GM10847 (cell line): Measurements from ENCODE around the gene FASTKD1.

ENCODE experiments used
- POLR2A ChIP-seq: IDR thresholded peaks from 2 replicates; pipeline ENCODE4 v1.6.1; 2011; ENCODE audit not compliant: insufficient read length; ENCODE audit errors: extremely low read depth

The FASTKD1 gene

DNA sequence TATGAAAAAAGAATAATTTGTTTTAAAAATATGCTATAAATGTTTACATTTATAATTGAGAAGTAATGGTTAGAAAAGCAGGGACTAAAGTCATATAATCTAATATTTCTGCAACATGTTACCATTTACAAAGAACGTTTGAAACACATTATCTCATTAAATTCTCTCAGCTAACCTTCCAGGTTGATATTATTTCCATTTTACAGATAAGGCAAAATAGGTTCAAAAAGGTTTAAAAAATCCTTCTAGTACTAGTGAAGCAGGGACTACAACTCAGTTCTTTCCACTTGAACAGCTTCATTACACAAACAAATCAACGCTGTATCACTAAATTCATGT is 875 bp downstream of the FASTKD1 start:
- TF ChIP-seq POLR2A, result no peak

DNA sequence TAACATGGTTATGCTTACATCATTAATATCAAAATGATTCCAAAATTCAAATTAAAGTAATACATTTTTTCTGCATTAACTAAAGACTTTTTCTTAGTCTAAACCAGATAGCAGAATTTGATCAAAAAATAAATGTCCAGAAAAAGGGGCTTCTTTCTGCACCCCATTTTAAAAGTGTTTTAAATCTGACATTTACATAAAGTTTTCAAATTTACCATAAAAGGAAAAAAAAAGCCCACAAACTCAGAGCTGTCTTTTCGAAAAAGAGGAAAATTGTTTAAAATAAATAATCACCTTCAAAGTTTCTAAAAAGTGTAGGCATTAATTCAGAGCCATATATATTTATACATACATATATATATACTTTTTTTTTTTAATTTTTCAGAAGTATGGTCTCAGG is 1.5 kb downstream of the FASTKD1 start:
- TF ChIP-seq POLR2A, result no peak

DNA sequence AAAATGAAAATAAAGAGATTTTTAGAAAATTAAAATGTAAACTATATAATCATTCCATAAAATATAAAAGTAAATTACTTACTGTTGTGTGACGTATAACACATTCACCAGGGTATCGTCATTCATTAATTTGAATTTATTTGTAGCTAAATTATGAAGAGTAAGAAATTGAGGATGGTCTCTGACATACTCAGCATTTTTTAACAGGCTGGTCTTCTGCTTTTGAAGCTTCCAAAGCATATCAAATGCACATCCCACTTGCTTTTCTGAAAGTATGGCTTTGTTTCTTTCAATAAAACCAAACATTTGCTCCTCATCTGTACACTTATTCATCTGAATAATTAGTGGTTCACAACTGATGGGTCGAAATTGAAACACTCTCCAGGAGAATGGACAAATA is 2.1 kb downstream of the FASTKD1 start:
- TF ChIP-seq POLR2A, result no peak

DNA sequence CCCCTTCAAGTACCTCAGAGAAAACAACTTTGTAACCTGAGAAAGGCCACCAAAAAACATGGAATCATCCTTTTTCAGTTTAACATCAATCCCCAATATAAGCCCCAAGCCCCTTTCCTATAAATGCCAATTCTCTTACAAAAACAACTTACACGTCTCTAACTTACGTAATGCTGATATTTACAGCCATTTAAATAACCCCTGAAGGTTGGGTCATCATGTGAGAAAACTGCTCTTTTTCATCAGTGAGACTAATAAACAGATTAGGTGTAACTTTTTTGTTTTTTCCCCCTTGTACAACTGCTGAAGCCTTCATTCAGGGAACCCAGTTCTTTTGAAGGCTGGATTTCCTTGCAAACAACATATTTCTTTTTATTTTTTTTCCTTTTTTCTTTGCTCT is 3.7 kb downstream of the FASTKD1 start:
- no peak for TF ChIP-seq POLR2A

DNA sequence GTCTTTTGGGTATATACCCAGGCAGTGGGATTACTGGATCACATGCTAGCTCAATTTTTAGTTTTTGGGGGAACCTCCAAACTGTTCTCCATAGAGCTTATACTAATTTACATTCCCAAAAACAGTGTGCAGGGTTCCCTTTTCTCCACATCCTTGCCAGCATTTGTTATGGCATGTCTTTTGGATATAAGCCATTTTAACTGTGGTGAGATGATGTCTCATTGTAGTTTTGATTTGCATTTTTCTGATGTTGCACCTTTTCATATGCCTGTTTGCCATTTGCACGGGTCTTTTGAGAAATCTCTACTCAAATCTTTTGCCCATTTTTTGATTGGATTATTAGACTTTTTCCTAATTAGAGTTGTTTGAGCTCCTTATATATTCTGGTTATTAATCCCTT is 8.0 kb downstream of the FASTKD1 start:
- no peak for TF ChIP-seq POLR2A

DNA sequence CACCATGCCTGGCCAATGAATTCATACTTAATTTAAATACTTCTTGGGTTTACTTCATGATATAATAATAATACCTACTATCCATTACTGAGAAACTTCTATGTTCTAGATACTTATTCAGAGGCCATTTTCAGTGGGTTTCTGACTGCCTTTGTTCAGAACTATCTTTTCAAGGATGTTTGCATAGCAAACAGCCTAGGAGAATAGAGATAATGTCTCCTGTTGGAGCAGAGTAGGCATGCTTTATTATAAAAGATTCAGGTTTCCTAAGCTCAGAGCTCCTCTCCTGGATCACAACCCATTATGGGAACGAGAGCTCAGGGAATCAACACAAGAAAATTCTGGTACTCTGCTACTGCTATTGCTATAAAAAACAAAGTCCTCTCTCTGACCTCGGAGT is 11.1 kb downstream of the FASTKD1 start:
- no peak for TF ChIP-seq POLR2A

DNA sequence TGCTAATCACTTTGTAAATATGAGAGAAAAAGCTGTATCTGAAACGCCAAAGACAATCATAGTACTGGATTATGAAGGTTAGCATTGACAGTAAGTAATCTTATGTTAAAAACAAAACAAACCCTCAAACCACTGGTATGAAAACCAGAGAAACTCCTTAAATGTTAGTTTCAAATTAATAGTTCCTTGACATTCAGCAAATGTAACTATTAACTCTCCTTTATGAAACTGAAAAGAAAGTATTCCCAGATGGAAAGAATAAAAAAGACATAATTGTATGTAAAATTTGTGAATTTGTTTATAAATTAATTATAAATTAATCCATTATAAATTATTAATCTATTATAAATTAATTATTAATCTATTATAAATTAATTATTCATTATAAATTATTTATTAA is 12.3 kb downstream of the FASTKD1 start:
- TF ChIP-seq POLR2A, result no peak

DNA sequence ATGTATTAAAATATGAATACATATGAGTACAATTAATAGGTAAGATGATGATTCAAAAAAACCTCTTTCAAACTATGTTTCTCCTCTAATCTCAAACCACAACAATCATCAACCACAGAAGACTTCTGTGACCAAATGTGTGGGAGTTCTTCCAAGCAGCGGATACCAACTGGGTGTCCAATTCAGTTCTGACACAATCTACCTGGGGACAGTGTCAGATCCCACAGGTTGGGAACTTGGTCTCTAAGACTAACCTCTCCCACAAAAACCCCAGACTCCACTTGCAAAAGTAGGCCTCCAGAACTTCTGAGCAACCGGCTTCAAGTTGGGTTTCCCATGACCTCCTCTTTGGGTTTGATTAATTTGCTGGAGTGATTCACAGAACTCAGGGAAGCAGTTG is 26.9 kb downstream of the FASTKD1 start:
- TF ChIP-seq POLR2A, result no peak

DNA sequence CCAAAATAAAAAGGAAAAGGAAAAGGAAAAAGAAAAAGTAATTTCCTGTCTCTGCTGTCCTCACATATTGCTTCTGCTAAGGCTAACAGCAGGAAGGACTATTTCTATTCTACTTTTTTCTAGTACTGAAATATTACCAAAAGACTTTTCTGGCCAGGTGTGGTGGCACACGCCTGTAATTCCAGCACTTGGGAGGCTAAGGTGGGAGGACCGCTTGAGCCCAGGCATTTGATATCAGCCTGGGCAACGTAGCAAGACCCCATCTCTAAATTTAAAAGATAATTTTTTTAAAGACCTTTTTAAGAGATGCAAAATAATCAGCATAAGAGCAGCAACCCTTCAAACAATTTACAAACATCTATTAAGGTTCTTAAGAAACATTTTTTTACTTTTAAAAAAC is 31.2 kb downstream of the FASTKD1 start:
- no peak for TF ChIP-seq POLR2A

DNA sequence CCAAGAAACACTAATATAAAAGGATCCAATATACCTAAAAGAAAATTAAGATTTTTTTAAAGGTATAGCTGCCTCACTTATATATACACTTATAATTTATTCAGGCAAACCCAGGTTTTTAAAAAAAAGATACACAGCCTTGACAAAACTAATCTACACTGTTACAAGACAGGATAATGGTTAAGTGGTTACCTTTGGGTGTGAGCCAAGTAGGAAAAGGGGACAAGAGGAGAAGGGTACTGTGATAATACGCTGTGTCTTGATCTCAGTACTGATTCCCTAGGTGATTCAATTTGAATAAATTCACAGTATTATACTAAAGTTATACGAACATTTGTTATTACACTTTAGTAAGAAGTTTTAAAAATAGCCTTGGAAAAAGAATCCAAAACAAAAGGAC is 33.5 kb downstream of the FASTKD1 start:
- TF ChIP-seq POLR2A, result no peak

DNA sequence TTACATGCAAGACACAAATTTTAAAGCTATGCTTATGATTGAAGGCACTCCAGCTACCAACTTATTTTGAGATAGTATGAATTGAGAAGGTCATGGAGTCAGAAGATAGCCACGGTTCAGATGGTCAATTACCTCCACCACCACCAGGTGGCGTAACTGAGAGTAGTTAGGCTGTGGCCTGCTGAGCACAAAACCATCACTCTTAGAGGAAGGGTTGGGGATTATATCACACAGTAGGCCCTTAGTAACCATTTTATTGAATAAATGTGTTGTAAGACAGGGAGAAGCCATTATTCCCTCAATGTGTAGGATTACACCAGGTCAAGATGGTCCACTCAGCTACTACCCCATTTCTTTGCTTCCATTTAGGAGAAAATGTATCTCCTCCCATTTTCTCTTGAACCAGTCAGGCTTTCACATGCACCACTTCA is 45.4 kb downstream of the FASTKD1 start:
- no peak for TF ChIP-seq POLR2A

DNA sequence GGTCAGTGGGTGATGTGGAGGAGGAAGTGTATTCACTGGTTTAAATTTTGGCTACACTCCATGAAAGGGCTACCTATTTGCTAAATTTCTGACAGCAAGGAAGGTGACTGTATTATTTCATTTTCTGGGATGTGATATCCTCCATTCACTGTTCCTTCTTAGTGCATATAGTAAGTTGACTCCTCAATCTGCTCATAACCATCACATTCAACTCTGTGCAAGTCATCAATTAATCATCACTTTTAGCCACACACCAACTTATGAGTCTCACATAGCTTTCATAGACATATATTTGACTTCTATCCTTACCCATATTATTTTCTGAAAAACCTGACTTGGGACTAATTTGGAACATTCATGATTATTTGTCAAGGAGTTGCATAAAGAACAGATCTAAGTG is 47.2 kb downstream of the FASTKD1 start:
- TF ChIP-seq POLR2A, result no peak

DNA sequence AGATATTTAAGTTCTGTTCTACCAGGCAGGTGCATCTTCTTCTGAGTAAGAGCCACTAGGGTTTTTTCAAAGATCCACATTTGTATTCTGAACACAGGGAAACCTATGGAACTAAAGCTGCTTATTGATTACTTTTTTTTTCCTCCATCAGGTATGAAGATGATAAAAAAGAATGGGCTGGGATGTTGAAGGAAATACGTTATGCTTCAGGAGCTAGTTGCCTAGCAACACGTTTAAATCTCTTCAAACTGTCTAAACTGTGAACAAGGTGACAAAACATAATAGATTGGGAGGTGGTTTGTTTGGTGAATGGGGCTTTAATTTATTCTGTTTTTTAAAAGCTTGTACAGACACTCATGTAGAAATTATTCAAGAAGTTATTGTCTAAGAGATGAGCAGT is 48.2 kb downstream of the FASTKD1 start:
- TF ChIP-seq POLR2A, result no peak

DNA sequence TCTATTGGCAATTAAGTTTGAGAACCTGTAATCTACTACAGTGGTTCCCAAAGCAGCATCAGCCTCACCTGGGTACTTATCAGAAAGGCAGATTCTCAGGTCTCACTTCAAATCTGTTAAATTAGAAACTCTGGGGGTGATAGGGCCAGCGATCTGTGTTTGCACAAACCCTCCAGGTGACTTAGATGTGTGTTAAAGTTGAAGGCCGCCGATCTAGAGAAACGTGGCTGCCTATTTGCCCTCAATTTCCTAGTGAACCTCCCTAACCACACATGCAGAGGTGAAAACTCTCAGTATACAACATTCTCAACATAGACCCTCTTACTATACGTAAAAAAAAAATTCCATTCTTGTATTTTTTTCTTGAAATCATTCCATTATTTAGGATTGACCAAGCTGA is 50.0 kb downstream of the FASTKD1 start:
- TF ChIP-seq POLR2A, result no peak

DNA sequence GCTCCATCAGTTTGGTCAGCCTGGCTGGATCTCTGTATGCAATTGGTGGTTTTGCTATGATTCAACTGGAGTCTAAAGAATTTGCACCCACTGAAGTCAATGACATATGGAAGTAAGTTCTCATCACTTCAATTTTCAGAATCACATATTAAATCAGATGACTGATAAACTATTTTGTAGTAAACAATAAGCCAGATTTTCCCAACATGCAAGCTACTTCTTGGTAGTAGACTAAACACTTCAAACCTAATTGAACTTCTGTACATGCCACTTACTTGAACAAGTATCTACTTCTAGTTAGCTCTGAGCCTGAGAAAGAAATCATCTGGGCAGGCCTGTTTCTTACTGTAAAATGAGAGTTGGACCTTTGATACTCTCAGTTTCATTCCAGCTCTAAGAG is 52.8 kb downstream of the FASTKD1 start:
- TF ChIP-seq POLR2A, result no peak

DNA sequence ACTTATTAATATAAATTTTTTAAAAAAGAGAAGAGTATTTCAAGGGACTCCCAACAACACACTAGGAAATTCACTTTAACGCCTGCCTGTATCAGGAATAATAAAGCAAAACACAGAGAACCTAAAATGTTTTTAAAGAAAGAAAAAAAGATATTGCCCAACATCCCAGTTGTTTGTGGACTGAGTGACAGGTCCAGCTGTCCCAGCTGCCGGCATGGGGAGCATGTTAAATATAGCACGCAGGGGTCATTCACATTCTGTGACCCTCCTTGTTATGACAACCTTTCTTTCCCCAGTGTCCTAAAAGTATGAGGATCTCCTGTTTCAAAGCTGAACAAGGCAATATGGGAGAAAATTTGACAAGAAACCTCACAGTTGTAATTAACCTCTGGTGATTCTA is 59.7 kb downstream of the FASTKD1 start:
- no peak for TF ChIP-seq POLR2A

DNA sequence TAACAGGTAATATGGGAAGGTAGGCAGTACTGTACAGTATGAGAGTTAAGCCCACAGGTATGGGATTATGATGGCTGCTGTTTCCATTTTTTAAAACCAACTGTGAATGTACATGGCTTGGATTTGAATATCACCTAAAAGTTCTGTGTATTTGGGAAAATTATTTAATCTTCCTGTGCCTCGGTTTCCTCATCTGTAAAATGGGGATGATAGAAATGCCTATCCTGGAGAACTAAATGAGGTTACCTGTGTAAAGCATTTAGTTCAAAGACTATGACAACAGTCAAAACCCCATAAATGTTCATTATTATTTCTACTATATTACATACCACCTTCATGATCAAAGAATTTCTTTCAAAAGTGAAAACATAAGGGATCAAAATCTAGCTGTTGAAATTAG is 60.6 kb downstream of the FASTKD1 start:
- no peak for TF ChIP-seq POLR2A

DNA sequence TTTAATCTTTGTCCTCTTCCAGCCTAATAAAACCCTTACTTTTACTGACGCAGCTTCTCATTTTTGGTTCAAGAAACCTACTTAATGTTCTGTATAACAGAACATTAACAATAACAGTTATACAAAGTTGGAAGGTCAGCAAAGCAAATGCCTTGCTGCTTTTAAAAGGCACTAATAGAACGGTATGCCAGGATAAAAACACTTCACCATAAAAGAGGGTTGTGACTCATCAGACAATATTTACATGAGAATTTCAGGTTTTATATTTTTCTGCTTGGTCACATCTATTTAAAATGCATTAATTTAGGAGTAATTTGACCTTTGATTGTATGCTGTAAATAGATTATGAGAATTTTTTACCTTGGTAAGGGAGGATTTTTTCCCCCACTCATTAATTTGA is 61.1 kb downstream of the FASTKD1 start:
- no peak for TF ChIP-seq POLR2A
